HCT116 (cell line): ENCODE measurements around the gene APOB. TPM values are rescaled to one million over a fixed set of nuclear protein-coding genes. Genes with fewer than 3 reads are reported as not detected.

Experiments
- ATAC-seq: fragments of 200-7000 bp; cut with Tn5 transposase; 2 replicates; pipeline ENCODE4 v1.9.1; 2020; ENCODE audit warnings: mild to moderate bottlenecking, moderate library complexity
- BruUV-seq: library from RNA; stranded (reverse); fragments of 400-500 nt; replicated peaks from 2 replicates; lab custom pipeline; 2021; lab: Mats Ljungman, UMichigan
- CTCF ChIA-PET: fragments of 300-600 bp; sonication (Branson Sonifier 250); formaldehyde crosslinking; loops from one replicate; lab custom pipeline; 2021; ENCODE audit warnings: antibody characterized with exemption; lab: Charles Lee
- POLR2A ChIA-PET: fragments of 300-600, 350-600 bp; sonication (Branson Sonifier 250); formaldehyde crosslinking; loops from one replicate; lab custom pipeline; 2021; ENCODE audit warnings: antibody characterized with exemption; lab: Charles Lee
- RAD21 ChIA-PET, 2 experiments: fragments of 300-600 bp; sonication (Branson Sonifier 250); formaldehyde crosslinking; loops; one replicate each; lab custom pipeline; 2023; ENCODE audit warnings: low total read pairs in 2 of 2; ENCODE audit not compliant: uncharacterized antibody in 2 of 2, unreplicated experiment in 2 of 2, low non-redundant PET in 1 of 2; lab: Charles Lee
- DNase-seq: peaks from one replicate; pipeline ENCODE4 v3.0.0-alpha.2; 2010; ENCODE audit warnings: low read depth, low spot score
- H2AFZ ChIP-seq: fragments of 200-600 bp; shearing (Covaris generic), sonication (generic); 2 replicates; pipeline ENCODE4 v1.6.1; 2017; ENCODE audit warnings: low read depth, mixed run types, mixed read lengths, antibody characterized with exemption, low read length; ENCODE audit not compliant: poor library complexity, severe bottlenecking
- H3K27ac ChIP-seq: 2 replicates; pipeline ENCODE4 v1.5.1; 2012; ENCODE audit warnings: low read depth, low read length
- H3K27me3 ChIP-seq: fragments of 200-600 bp; sonication (generic); 2 replicates; pipeline ENCODE4 v1.6.1; 2016; ENCODE audit warnings: mixed run types, low read length, mixed read lengths; ENCODE audit not compliant: insufficient read depth
- H3K36me3 ChIP-seq, 2 experiments: fragments of 200-500 bp in 1 of 2; fragments of 200-600 bp in 1 of 2; sonication (Bioruptor generic) in 1 of 2; sonication (generic) in 1 of 2; 2 replicates each; pipeline versions ENCODE4 v1.5.1 to v1.6.1; 2014 to 2016; ENCODE audit warnings: low read length in 2 of 2, inconsistent platforms in 1 of 2, mixed read lengths in 1 of 2, mixed run types in 1 of 2; ENCODE audit not compliant: insufficient read depth in 2 of 2, control insufficient read depth in 1 of 2
- H3K4me1 ChIP-seq, 2 experiments: fragments of 200-600 bp in 1 of 2; sonication (generic) in 1 of 2; 2 replicates each; pipeline versions ENCODE4 v1.5.1 to v1.6.1; 2012 to 2017; ENCODE audit warnings: low read length in 2 of 2, inconsistent platforms in 1 of 2, mild to moderate bottlenecking in 1 of 2, mixed read lengths in 1 of 2, mixed run types in 1 of 2, moderate library complexity in 1 of 2; ENCODE audit not compliant: insufficient read depth in 2 of 2, control insufficient read depth in 1 of 2
- H3K4me2 ChIP-seq: fragments of 200-600 bp; sonication (generic); 2 replicates; pipeline ENCODE4 v1.6.1; 2017; ENCODE audit warnings: mixed run types, low read length, mixed read lengths
- H3K4me3 ChIP-seq, 2 experiments: fragments of 200-600 bp in 1 of 2; sonication (generic) in 1 of 2; replicated peaks in 1 of 2; 2 replicates each; pipeline ENCODE4 v1.5.1; 2011 to 2016; ENCODE audit warnings: low read length in 2 of 2, control low read depth in 1 of 2, low read depth in 1 of 2, mild to moderate bottlenecking in 1 of 2, mixed read lengths in 1 of 2, mixed run types in 1 of 2
- H3K79me2 ChIP-seq: fragments of 200-600 bp; sonication (generic); 2 replicates; pipeline ENCODE4 v1.6.1; 2017; ENCODE audit warnings: mild to moderate bottlenecking, mixed run types, low read length, moderate library complexity, mixed read lengths; ENCODE audit not compliant: insufficient read depth
- H3K9ac ChIP-seq: fragments of 200-600 bp; sonication (generic); 2 replicates; pipeline ENCODE4 v1.6.1; 2016; ENCODE audit warnings: low read length, mixed read lengths
- H3K9me2 ChIP-seq: fragments of 200-600 bp; sonication (generic), shearing (Covaris generic); 2 replicates; pipeline ENCODE4 v1.6.1; 2017; ENCODE audit warnings: mixed run types, mild to moderate bottlenecking, moderate library complexity; ENCODE audit not compliant: insufficient read depth
- H3K9me3 ChIP-seq, 2 experiments: fragments of 200-500 bp in 1 of 2; fragments of 200-600 bp in 1 of 2; sonication (Bioruptor generic) in 1 of 2; sonication (generic) in 1 of 2; 2 replicates each; pipeline ENCODE4 v1.6.1; 2014 to 2017; ENCODE audit warnings: low read length in 2 of 2, mixed read lengths in 2 of 2, inconsistent platforms in 1 of 2, low read depth in 1 of 2, mild to moderate bottlenecking in 1 of 2, mixed run types in 1 of 2, moderate library complexity in 1 of 2; ENCODE audit not compliant: control insufficient read depth in 1 of 2, insufficient read depth in 1 of 2
- H4K20me1 ChIP-seq: fragments of 200-600 bp; sonication (generic), shearing (Covaris generic); 2 replicates; pipeline ENCODE4 v1.6.1; 2017; ENCODE audit warnings: mixed run types, mild to moderate bottlenecking, moderate library complexity; ENCODE audit not compliant: insufficient read depth
- FOSL1 ChIP-seq: IDR thresholded peaks from 2 replicates; pipeline ENCODE4 v1.6.1; 2012; ENCODE audit warnings: low read depth
- POLR2AphosphoS5 ChIP-seq: IDR thresholded peaks from 2 replicates; pipeline ENCODE4 v1.6.1; 2011; ENCODE audit warnings: mild to moderate bottlenecking, low read depth, low read length, moderate library complexity
- REST ChIP-seq: IDR thresholded peaks from 2 replicates; pipeline ENCODE4 v1.6.1; 2012; ENCODE audit warnings: low read depth
- SRF ChIP-seq: IDR thresholded peaks from 2 replicates; pipeline ENCODE4 v1.6.1; 2012; ENCODE audit warnings: low read depth
- TCF7L2 ChIP-seq: IDR thresholded peaks from 2 replicates; pipeline ENCODE4 v1.7.0; 2011; ENCODE audit warnings: borderline replicate concordance, inconsistent platforms; ENCODE audit not compliant: insufficient read depth, insufficient read length; ENCODE audit errors: extremely low read depth
- YY1 ChIP-seq: IDR thresholded peaks from 2 replicates; pipeline ENCODE4 v1.6.1; 2011; ENCODE audit warnings: low read length, low read depth, moderate library complexity, mild to moderate bottlenecking; ENCODE audit not compliant: insufficient replicate concordance; ENCODE audit errors: extremely low read depth
- ZFX ChIP-seq: fragments of 450-650 bp; IDR thresholded peaks from 2 replicates; pipeline ENCODE4 v1.6.1; 2017
- ZNF274 ChIP-seq: fragments of 200-500 bp; sonication (Bioruptor generic); IDR thresholded peaks from 2 replicates; pipeline ENCODE4 v1.6.1; 2014; ENCODE audit warnings: mild to moderate bottlenecking, low read depth, low read length, inconsistent platforms
- intact Hi-C: fragments of 100-400 bp; cut with micrococcal nuclease; formaldehyde crosslinking; loops from 2 replicates; pipeline ENCODE4 v1.10.0; 2022
- total RNA-seq: library from RNA; stranded (reverse); gene quantifications from one replicate; pipeline ENCODE4 v1.2.1, GENCODE V29; 2021; ENCODE audit not compliant: unreplicated experiment
- TF ChIP-seq, protein P1 (sequence below): IDR thresholded peaks from 2 replicates; pipeline ENCODE4 v1.6.1; 2012
- TF ChIP-seq, protein P2 (sequence below), 3 experiments: fragments of 200-600 bp in 1 of 3; sonication (generic) in 1 of 3; IDR thresholded peaks in 2 of 3; conservative IDR thresholded peaks in 1 of 3; 2 replicates each; pipeline ENCODE4 v1.5.1; 2012 to 2017; ENCODE audit warnings: low read depth in 2 of 3, low read length in 2 of 3, antibody characterized with exemption in 1 of 3, borderline replicate concordance in 1 of 3, control low read depth in 1 of 3, mild to moderate bottlenecking in 1 of 3, mixed read lengths in 1 of 3, mixed run types in 1 of 3, moderate library complexity in 1 of 3; ENCODE audit not compliant: insufficient read depth in 1 of 3

The APOB gene
- total RNA-seq, 1 experiment from 2014 or later, result 1.6 TPM

DNA sequence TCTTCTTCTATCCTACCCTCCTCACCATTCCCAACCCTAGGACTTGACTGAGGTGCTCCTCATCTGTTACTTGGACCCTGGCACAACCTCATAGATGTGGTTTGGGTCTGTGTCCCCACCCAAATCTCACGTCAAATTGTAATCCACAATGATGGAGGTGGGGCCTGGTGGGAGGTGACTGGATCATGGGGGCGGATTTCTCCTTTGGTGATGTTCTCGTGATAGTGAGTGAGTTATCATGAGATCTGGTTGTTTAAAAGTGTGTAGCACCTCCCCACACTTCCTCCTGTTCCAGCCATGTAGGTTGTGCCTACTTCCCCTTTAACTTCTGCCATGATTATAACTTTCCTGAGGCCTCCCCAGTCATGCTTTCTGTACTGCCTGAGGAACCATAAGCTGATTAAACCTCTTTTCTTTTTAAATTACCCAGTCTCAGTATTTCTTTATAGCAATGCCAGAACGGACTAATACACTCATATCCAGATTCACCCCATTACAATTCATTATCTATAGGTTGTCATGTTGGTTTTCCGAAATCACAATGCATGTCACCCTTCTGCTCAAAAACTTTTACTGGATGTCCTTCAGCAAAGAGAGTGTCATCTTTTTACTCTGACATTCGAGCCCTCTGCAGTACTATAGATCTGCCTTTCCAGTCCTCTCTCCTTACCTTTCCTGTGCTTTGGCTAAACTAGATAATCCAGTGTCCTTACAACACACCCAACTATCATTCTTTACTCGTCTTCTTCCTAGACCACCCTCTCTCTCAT, 45.7 kb downstream of the APOB start:
- CTCF ChIA-PET, result no interaction called here
- no peak overlapping the region for H3K27ac ChIP-seq
- BruUV-seq, result no TSS peak
- H2AFZ ChIP-seq, result no peak overlapping the region
- no peaks in the 10 kb centered on the region for H3K9me3 ChIP-seq
- H3K4me3 ChIP-seq, result no peak overlapping the region
- no peaks in the 10 kb centered on the region for H4K20me1 ChIP-seq
- no peaks in the 10 kb centered on the region for H3K36me3 ChIP-seq
- no peaks in the 10 kb centered on the region for H3K9me2 ChIP-seq
- POLR2A ChIA-PET, result no interaction called here
- TF ChIP-seq YY1, result no peak
- no peak for TF ChIP-seq SRF
- TF ChIP-seq REST, result no peak
- TF ChIP-seq TCF7L2, result no peak
- no peak for TF ChIP-seq ZNF274
- no peak for TF ChIP-seq FOSL1
- TF ChIP-seq ZFX, result no peak
- TF ChIP-seq, protein P1, sequence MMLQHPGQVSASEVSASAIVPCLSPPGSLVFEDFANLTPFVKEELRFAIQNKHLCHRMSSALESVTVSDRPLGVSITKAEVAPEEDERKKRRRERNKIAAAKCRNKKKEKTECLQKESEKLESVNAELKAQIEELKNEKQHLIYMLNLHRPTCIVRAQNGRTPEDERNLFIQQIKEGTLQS, result no peak
- no peak for TF ChIP-seq POLR2AphosphoS5
- TF ChIP-seq, protein P2, sequence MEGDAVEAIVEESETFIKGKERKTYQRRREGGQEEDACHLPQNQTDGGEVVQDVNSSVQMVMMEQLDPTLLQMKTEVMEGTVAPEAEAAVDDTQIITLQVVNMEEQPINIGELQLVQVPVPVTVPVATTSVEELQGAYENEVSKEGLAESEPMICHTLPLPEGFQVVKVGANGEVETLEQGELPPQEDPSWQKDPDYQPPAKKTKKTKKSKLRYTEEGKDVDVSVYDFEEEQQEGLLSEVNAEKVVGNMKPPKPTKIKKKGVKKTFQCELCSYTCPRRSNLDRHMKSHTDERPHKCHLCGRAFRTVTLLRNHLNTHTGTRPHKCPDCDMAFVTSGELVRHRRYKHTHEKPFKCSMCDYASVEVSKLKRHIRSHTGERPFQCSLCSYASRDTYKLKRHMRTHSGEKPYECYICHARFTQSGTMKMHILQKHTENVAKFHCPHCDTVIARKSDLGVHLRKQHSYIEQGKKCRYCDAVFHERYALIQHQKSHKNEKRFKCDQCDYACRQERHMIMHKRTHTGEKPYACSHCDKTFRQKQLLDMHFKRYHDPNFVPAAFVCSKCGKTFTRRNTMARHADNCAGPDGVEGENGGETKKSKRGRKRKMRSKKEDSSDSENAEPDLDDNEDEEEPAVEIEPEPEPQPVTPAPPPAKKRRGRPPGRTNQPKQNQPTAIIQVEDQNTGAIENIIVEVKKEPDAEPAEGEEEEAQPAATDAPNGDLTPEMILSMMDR (IDR thresholded peaks at IDR 0.05 in 2 of 3, conservative IDR thresholded peaks at IDR 0.05 in 1 of 3; ENCODE audit: borderline replicate concordance in 1 of 3, insufficient read depth in 1 of 3, low read depth in 2 of 3, low read length in 2 of 3), result no peak
- no peak overlapping the region for H3K9ac ChIP-seq
- RAD21 ChIA-PET, result no interaction called here
- no peak overlapping the region for H3K4me2 ChIP-seq
- H3K4me1 ChIP-seq, result no peaks in the 10 kb centered on the region
- no peaks in the 10 kb centered on the region for H3K79me2 ChIP-seq
- intact Hi-C loops, result no loop called here
- no peak for ATAC-seq
- peaks cover 16% of the 10 kb centered on the region; the same call in 1 of the 2 replicates for H3K27me3 ChIP-seq
- no peak for DNase-seq
